LNCaP clone FGC (cell line): Measurements from ENCODE around the gene SCD5.

Experiments used
- DNase-seq: peaks from one replicate; pipeline ENCODE4 v3.0.0-alpha.2; 2011; ENCODE audit warnings: low read depth
- H3K4me3 ChIP-seq: 2 replicates; pipeline ENCODE4 v1.5.1; 2011; ENCODE audit warnings: mild to moderate bottlenecking, low read depth, low read length, control low read depth
- TF ChIP-seq, protein P1 (sequence below): IDR thresholded peaks from 2 replicates; pipeline ENCODE4 v1.5.1; 2012; ENCODE audit warnings: mild to moderate bottlenecking; ENCODE audit not compliant: control insufficient read depth, insufficient read depth; ENCODE audit errors: extremely low read depth

The SCD5 gene

DNA sequence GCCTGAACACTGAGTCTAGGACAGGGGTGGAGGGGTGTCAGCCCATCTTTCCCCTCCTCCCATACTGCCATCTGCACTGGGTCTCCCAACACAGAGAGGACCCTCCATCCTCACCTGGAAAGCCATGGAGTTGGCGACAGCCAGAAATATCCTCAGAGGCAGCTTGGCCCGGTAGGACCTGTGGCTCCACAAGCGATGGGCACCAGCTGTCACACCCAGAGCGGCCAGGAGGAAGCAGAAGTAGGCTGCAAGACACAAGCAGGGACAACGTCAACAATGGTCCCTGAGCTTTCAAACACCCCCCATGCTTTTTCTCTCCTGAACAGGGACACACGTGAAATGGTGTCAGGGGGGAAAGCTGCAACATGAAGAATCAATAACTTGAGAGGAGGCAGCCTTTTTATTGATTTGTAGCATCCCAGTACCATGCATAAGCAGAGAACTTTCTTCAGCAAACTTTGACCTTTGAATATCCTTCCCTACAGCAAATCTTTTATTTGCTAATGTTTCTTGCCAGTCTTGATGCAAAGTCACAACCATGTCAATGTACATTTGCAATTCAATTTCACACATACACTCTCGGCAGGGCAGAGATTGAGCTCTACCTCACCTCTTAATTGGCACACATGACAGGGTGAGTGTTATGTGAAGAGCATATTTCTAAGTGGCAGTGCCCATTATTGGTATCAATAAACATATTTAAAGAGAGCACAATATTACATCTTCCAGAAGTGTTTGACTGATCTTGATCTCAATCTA, 93.2 kb downstream of the SCD5 start:
- TF ChIP-seq, protein P1, sequence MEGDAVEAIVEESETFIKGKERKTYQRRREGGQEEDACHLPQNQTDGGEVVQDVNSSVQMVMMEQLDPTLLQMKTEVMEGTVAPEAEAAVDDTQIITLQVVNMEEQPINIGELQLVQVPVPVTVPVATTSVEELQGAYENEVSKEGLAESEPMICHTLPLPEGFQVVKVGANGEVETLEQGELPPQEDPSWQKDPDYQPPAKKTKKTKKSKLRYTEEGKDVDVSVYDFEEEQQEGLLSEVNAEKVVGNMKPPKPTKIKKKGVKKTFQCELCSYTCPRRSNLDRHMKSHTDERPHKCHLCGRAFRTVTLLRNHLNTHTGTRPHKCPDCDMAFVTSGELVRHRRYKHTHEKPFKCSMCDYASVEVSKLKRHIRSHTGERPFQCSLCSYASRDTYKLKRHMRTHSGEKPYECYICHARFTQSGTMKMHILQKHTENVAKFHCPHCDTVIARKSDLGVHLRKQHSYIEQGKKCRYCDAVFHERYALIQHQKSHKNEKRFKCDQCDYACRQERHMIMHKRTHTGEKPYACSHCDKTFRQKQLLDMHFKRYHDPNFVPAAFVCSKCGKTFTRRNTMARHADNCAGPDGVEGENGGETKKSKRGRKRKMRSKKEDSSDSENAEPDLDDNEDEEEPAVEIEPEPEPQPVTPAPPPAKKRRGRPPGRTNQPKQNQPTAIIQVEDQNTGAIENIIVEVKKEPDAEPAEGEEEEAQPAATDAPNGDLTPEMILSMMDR = no peak
- H3K4me3 ChIP-seq = no peak overlapping the region
- DNase-seq = no peak

DNA sequence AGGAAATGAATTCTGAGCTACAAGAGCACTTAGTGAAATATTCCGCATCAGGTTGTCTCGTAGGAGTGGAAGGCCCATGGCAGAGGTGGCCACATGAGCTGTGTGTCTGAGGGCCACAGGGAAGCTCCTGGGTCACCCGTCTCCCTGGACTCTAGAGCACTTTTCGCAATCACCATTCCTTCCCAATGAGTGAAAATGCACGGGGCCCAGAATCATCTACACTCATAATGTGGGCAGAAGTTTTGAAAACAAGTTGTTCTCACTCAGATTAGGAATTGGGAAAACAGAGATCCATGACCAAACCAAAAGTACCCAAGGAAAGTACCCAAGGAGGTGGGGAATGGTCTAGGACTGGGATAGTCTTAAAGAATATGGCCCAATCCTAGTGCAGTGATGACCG, 94.4 kb downstream of the SCD5 start:
- TF ChIP-seq, protein P1 = no peak
- no peak overlapping the region for H3K4me3 ChIP-seq
- no peak for DNase-seq

DNA sequence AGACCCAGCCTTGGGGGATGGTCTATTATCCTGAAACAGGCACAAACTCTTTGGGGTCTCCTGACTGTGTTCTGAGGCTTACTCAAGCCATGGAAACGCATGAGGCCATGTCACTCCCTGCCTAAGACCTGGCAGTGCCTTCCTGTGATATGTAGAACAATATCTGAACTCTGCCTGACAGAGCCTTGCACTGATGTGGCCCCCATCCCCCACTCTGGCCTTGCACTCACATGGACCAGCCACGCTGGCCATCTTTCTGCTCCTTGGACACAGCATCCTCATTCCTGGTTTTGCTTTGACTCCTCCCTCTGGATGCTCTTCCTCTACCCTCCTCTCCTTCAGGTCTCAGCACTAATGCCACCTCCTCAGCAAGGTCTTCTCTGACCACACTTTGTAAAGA, 100.2 kb downstream of the SCD5 start:
- TF ChIP-seq, protein P1 = no peak
- no peak for DNase-seq
- H3K4me3 ChIP-seq = no peak overlapping the region

DNA sequence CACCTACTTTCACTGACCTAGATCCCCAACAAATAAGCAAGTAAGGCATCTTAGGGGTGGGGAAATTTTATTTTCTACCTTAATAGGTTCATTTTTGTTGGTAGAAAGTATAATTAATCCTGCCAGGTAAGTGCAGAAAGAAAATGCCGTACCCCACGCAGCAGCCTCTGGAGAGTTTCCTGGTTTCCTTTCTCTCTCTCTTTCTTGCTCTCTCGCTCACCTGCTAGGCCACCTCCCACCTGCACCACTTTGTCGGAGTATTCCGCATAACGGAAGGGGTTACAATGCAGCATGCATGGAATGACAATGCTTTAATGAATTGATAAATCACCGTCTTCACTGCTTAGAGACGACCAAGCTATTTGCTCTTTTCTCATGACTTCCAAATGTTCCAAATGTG, 101.0 kb downstream of the SCD5 start:
- no peak for DNase-seq
- TF ChIP-seq, protein P1 = no peak
- no peak overlapping the region for H3K4me3 ChIP-seq

DNA sequence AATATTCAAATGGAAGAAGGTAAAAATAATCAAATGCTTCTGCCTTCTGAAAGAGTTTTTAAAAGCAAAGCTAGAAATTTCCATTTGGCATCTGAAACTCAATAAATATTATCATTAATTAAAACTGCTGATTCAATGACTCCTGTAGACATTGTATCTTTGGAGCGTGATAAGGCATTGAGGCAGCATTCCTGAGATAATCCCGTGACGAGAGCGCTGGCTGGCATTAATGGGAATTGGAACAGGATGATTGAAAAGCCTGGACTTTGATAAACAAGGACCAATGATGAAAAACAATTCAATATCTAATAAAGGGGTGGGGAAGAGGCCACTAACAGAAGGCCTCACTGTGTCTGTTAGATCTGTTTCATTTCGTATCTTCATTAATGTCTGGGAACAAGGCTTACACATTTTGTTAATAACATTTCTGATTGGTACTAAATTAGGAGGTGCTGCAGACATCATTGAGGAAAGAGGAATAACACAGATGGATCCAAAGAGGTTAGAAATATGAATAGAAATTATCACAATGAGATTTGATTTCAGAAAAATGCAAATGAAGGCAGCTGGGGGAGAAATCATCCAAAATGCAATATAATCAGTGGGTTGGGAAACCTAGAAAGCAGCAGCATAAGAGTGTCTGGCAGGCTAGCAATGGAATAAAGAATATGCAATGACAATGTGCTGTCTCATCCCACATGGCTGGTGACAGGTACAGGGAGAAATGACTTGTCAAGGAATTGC, 102.3 kb downstream of the SCD5 start:
- no peak overlapping the region for H3K4me3 ChIP-seq
- no peak for DNase-seq
- TF ChIP-seq, protein P1 = no peak

DNA sequence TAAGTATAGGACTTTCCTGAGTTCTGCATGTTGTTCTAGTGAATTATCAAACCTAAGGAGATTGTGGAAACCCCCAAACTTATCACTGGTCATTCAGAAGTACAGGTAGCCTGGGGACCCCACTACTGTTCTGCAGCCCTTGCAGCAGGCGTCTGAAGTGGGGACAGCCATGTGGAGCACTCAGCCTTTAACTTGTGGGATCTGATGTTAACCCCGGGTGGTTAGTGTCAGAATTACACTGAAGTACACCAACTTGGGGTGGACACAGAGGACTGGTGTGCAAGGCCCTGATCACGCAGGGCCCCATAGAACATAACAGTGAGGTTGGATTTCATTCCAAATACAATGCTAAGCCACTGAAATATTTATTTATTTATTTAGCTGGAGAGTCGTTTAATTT, 103.7 kb downstream of the SCD5 start:
- no peak for DNase-seq
- H3K4me3 ChIP-seq = no peak overlapping the region
- TF ChIP-seq, protein P1 = no peak
